Ishikawa (cell line): ENCODE results near the gene IGSF8.

ENCODE experiments used
- CREB1 ChIP-seq: IDR thresholded peaks from 2 replicates; pipeline ENCODE4 v1.6.1; 2012; ENCODE audit warnings: low read depth
- EP300 ChIP-seq: IDR thresholded peaks from 2 replicates; pipeline ENCODE4 v1.6.1; 2012; ENCODE audit warnings: borderline replicate concordance
- RAD21 ChIP-seq: IDR thresholded peaks from 2 replicates; pipeline ENCODE4 v1.6.1; 2012; ENCODE audit warnings: low read depth
- TCF12 ChIP-seq: IDR thresholded peaks from 2 replicates; pipeline ENCODE4 v1.6.1; 2012; ENCODE audit warnings: low read depth
- YY1 ChIP-seq: IDR thresholded peaks from 2 replicates; pipeline ENCODE4 v1.6.1; 2012; ENCODE audit warnings: low read depth
- ZBTB7A ChIP-seq: IDR thresholded peaks from 2 replicates; pipeline ENCODE4 v1.6.1; 2012; ENCODE audit warnings: low read depth
- TF ChIP-seq, protein P1 (sequence below): IDR thresholded peaks from 2 replicates; pipeline ENCODE4 v1.6.1; 2012
- TF ChIP-seq, protein P2 (sequence below): IDR thresholded peaks from 2 replicates; pipeline ENCODE4 v1.6.1; 2012; ENCODE audit warnings: low read depth, mild to moderate bottlenecking

DNA sequence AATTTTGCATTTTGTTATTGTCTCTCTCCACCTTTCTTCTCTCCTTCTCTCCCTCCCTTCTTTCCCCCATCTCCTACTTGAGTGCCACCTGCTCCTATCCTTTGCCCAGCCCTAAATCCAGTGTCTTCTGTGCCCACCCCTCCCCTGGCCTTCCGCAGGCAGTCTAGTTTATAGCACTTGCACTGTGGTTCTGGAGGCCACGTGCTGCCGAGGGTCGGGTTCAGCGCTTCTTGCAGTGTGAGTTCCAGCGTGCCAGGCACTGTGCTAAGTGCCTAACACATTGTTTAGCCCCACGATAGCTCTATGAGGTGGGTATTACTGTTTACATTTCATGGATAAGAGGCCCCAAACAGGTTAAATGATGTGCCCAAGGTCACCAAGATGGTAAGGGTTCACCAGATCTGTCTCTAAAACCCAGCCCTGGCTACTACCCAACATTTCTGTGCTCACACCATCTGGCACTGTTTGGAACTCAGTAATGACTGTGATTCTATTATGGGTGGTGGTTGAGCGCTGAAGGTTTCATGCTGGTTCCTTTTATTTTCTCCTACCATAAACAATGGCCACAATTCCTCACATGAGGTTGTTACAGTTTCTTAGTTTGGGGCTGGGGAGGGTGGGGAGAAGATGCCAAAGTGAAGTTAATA lies 38.9 kb upstream of the IGSF8 start:
- TF ChIP-seq, protein P1, sequence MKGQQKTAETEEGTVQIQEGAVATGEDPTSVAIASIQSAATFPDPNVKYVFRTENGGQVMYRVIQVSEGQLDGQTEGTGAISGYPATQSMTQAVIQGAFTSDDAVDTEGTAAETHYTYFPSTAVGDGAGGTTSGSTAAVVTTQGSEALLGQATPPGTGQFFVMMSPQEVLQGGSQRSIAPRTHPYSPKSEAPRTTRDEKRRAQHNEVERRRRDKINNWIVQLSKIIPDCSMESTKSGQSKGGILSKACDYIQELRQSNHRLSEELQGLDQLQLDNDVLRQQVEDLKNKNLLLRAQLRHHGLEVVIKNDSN: no peak
- TF ChIP-seq RAD21 (no peak), YY1 (no peak), TCF12 (no peak), CREB1 (no peak), ZBTB7A (no peak), EP300 (no peak)
- TF ChIP-seq, protein P2, sequence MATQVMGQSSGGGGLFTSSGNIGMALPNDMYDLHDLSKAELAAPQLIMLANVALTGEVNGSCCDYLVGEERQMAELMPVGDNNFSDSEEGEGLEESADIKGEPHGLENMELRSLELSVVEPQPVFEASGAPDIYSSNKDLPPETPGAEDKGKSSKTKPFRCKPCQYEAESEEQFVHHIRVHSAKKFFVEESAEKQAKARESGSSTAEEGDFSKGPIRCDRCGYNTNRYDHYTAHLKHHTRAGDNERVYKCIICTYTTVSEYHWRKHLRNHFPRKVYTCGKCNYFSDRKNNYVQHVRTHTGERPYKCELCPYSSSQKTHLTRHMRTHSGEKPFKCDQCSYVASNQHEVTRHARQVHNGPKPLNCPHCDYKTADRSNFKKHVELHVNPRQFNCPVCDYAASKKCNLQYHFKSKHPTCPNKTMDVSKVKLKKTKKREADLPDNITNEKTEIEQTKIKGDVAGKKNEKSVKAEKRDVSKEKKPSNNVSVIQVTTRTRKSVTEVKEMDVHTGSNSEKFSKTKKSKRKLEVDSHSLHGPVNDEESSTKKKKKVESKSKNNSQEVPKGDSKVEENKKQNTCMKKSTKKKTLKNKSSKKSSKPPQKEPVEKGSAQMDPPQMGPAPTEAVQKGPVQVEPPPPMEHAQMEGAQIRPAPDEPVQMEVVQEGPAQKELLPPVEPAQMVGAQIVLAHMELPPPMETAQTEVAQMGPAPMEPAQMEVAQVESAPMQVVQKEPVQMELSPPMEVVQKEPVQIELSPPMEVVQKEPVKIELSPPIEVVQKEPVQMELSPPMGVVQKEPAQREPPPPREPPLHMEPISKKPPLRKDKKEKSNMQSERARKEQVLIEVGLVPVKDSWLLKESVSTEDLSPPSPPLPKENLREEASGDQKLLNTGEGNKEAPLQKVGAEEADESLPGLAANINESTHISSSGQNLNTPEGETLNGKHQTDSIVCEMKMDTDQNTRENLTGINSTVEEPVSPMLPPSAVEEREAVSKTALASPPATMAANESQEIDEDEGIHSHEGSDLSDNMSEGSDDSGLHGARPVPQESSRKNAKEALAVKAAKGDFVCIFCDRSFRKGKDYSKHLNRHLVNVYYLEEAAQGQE: no peak
